ENCODE data around the gene PCGF3.
"Not testable (repeated sequence)": the region's sequence is repeated elsewhere in the genome, so short reads cannot be mapped to it uniquely, and the experiment has no call there.

Gene PCGF3

DNA sequence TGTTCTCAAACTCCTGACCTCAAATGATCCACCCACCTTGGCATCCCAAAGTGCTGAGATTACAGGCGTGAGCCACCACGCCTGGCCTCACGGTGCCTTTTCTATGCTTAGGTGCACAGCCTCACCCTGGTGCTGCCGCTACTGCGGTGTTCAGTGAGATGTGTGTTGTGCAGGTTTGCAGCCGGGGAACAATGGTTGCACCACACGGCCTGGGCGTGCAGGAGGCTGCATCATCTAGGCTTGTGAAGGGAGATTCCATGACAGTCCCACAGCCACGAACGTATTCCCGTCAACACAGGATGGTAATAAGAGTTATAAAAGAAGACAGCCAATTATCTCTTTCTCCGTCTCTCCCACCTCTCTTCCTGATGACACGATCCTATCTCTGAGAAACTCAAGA is 98.3 kb downstream of the PCGF3 start:
- DNase-seq, result no peak

DNA sequence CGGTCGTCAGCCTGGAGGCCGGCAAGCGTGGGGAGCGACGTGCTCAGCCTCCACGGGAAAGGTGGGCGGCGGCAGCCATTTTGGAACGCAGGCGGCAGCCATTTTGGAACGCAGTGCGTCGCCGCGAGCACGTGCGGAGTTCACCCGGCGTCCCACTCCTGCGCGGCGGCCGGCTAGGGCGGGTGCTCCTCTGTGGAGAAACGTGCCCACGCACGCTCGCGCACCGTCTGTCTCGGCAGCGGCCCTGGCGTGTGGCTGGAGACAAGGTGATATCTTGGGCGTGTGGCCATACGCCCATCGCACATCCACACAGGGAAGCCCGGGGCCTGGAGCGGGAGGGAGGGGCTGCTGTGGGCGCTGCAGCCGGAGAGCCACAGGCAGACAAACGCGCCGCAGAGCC is 99.2 kb downstream of the PCGF3 start:
- no peak for DNase-seq

- not testable (repeated sequence) for DNase-seq
These were observed 101.3 kb downstream of the PCGF3 start for GRCh38 chr4:806979-807378.

- DNase-seq, result no peak
These were observed 102.2 kb downstream of the PCGF3 start for GRCh38 chr4:807792-808191.

GRCh38 chr4:808860-809570 is 103.4 kb downstream of the PCGF3 start:
- no peak for DNase-seq

- no peak for DNase-seq
These were observed 108.3 kb downstream of the PCGF3 start for GRCh38 chr4:813900-814299.

GRCh38 chr4:814312-814850 is 108.7 kb downstream of the PCGF3 start:
- no peak for DNase-seq

DNA sequence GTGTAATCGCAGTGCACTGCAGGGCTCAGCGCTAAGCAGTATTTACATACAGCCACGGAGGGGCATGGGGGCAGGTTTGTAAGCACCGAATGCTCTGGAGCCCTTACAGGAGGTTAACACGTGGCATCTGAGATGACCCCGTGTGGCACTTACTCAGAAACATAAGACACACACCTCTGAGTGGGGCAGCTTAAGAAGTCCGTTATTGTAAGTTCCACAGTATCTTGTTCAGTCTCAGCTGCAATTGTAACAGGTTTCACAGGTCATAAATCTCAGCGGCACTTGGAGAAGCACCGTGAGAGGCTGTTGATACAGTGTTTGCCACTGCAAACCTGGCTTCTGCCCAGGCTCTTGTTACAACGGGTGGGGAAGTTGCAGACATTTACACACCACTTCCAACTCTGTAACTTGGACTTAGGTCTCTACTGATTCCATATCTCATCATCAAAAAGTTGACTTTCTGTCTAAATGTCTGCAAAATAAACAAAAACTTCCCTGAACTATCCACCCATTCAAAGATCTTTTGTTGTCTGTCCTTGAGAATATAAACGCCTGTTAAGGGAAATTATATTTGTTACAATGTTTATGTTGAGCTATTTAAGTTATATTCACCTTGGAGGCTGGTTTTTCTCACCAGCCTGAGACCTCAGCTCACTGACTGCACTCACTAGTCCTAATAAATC is 110.0 kb downstream of the PCGF3 start:
- DNase-seq, result no peak

- DNase-seq, result no peak
These were observed 112.7 kb downstream of the PCGF3 start for GRCh38 chr4:818106-818921.

DNA sequence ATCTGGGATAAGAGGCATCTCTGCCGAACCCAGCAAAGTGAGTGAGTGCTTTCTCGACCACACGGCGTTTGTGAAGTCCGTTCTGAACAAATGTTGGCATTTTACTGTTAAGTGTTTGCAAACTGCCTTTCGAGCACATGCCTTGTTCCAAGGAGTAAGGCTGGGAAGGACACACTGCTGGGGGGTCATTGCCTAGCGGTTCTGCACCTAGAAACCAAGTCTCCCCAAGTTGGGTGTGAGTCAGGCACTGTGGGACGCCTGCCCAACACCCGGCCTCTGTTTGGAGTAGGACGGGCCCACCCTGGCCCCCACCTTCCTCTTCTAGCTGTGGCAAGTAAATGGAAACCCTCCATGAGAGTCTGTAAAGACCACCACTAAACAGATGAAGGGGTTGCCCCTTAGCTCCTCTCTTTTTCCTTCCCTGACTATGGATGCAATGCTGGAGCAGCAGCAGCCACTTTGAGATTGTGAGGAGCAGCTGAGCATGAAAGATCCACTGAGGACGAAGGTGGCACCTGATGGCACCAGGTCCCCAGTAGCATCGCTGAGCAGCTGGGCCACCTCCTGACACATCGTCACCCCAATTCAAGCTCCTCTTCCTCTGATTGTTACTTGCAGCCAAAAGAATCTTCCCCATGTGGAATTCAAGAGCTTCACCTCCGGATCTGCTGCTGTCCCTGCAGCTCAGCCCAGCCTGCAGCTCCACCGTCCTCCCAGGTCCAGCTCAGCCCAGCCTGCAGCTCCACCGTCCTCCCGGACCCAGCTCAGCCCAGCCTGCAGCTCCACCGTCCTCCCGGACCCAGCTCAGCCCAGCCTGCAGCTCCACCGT is 114.0 kb downstream of the PCGF3 start:
- DNase-seq, result no peak

Measured in suppressor macrophage (primary cell).